Neural progenitor cell (in vitro differentiated cells): ENCODE measurements around the gene SURF2.

ENCODE experiments used
- CTCF ChIP-seq: fragments of 200-600 bp; sonication (generic); IDR thresholded peaks from 2 replicates; pipeline ENCODE4 v1.5.1; 2017; ENCODE audit warnings: antibody characterized with exemption, mild to moderate bottlenecking
- EZH2 ChIP-seq: fragments of 200-600 bp; sonication (generic); IDR thresholded peaks from 2 replicates; pipeline ENCODE4 v1.6.1; 2017; ENCODE audit warnings: antibody characterized with exemption, mild to moderate bottlenecking, moderate library complexity
- EZH2phosphoT487 ChIP-seq: fragments of 200-600 bp; sonication (generic); IDR thresholded peaks from 2 replicates; pipeline ENCODE4 v1.6.1; 2017; ENCODE audit warnings: antibody characterized with exemption

- TF ChIP-seq CTCF (no peak), EZH2 (no peak), EZH2phosphoT487 (no peak)
Observed at GRCh38 chr9:133340256-133340655, 16.1 kb upstream of the SURF2 start.
